GM12878 (cell line): Measurements from ENCODE around the gene LARGE1. TPM values are rescaled to one million over a fixed set of nuclear protein-coding genes. Genes with fewer than 3 reads are reported as not detected.

Experiments
- ETV6 ChIP-seq, 2 experiments: fragments of 450-650 bp in 1 of 2; IDR thresholded peaks in 1 of 2; conservative IDR thresholded peaks in 1 of 2; 2 replicates each; pipeline ENCODE4 v1.6.1; 2014; ENCODE audit warnings: antibody characterized with exemption in 1 of 2, borderline replicate concordance in 1 of 2, low read depth in 1 of 2, mild to moderate bottlenecking in 1 of 2, moderate library complexity in 1 of 2
- GATAD2B ChIP-seq: fragments of 450-650 bp; conservative IDR thresholded peaks from 2 replicates; pipeline ENCODE4 v1.6.1; 2017; ENCODE audit warnings: low read depth, mild to moderate bottlenecking, moderate library complexity
- MTA2 ChIP-seq: fragments of 450-650 bp; IDR thresholded peaks from 2 replicates; pipeline ENCODE4 v1.6.1; 2016; ENCODE audit warnings: low read depth, mild to moderate bottlenecking, moderate library complexity
- NFYA ChIP-seq: IDR thresholded peaks from 2 replicates; pipeline ENCODE4 v1.6.1; 2011; ENCODE audit warnings: low read depth, mild to moderate bottlenecking, low read length, improper control_type of control experiment, borderline replicate concordance
- NR2C1 ChIP-seq: fragments of 450-650 bp; IDR thresholded peaks from 2 replicates; pipeline ENCODE4 v1.6.1; 2017; ENCODE audit warnings: antibody characterized with exemption, mild to moderate bottlenecking, moderate library complexity
- POU2F2 ChIP-seq: IDR thresholded peaks from 3 replicates; pipeline ENCODE4 v1.6.1; 2011; ENCODE audit warnings: low read depth, mild to moderate bottlenecking, low read length, borderline replicate concordance
- PRDM15 ChIP-seq: fragments of 450-650 bp; formaldehyde crosslinking; IDR thresholded peaks from 2 replicates; pipeline ENCODE4 v1.4.0; 2020; ENCODE audit warnings: mild to moderate bottlenecking, moderate library complexity
- SMAD5 ChIP-seq: IDR thresholded peaks from 2 replicates; pipeline ENCODE4 v1.6.1; 2016; ENCODE audit warnings: antibody characterized with exemption, low read depth
- SREBF2 ChIP-seq: IDR thresholded peaks from 2 replicates; pipeline ENCODE4 v1.6.1; 2012; ENCODE audit warnings: mild to moderate bottlenecking, low read length
- YY1 ChIP-seq: IDR thresholded peaks from 2 replicates; pipeline ENCODE4 v1.6.1; 2011; ENCODE audit warnings: low read depth, mild to moderate bottlenecking, low read length
- ZNF592 ChIP-seq: fragments of 450-650 bp; IDR thresholded peaks from 2 replicates; pipeline ENCODE4 v1.6.1; 2017; ENCODE audit warnings: mild to moderate bottlenecking, moderate library complexity
- polyA plus RNA-seq, 11 experiments: library from polyadenylated mRNA; depleted of rRNA in 4 of 11; unstranded in 6 of 11; stranded (reverse) in 5 of 11; fragments of >200 nt; fragmentation: Nextera tagmentation in 4 of 11; fragmentation: Illumina TruSeq in 1 of 11; extraction: Ambion mirVana in 4 of 11; extraction: Trizol in 1 of 11; gene quantifications; 1 replicate in 1 of 11; 2 replicates in 10 of 11; pipeline versions ENCODE4 v1.2.1 to v1.2.3, GENCODE V29; 2011 to 2016; ENCODE audit warnings: inconsistent platforms in 2 of 11, missing spikeins in 2 of 11, low read depth in 1 of 11
- total RNA-seq, 4 experiments: library from RNA; depleted of rRNA in 3 of 4; stranded (reverse); fragments of >200 nt in 3 of 4; fragmentation: Illumina TruSeq in 1 of 4; extraction: Trizol in 1 of 4; gene quantifications; 2 replicates each; pipeline versions ENCODE4 v1.2.1 to v1.2.3, GENCODE V29; 2013 to 2021
- TF ChIP-seq, protein P1 (sequence below): fragments of 450-650 bp; IDR thresholded peaks from 2 replicates; pipeline ENCODE4 v1.6.1; 2017; ENCODE audit warnings: mild to moderate bottlenecking, moderate library complexity
- TF ChIP-seq, protein P2 (sequence below): IDR thresholded peaks from 2 replicates; pipeline ENCODE4 v1.6.1; 2012; ENCODE audit warnings: low read depth, low read length, improper control_type of control experiment
- TF ChIP-seq, protein P3 (sequence below): IDR thresholded peaks from 2 replicates; pipeline ENCODE4 v1.6.1; 2011; ENCODE audit warnings: low read depth, low read length, improper control_type of control experiment, borderline replicate concordance

LARGE1 gene
- total and polyA plus RNA-seq, 10 of the 15 experiments (the other 5 are each of a cell fraction or from before 2014, with no cell fraction given) = 3.2 to 41.4 (median 17.3) TPM

DNA sequence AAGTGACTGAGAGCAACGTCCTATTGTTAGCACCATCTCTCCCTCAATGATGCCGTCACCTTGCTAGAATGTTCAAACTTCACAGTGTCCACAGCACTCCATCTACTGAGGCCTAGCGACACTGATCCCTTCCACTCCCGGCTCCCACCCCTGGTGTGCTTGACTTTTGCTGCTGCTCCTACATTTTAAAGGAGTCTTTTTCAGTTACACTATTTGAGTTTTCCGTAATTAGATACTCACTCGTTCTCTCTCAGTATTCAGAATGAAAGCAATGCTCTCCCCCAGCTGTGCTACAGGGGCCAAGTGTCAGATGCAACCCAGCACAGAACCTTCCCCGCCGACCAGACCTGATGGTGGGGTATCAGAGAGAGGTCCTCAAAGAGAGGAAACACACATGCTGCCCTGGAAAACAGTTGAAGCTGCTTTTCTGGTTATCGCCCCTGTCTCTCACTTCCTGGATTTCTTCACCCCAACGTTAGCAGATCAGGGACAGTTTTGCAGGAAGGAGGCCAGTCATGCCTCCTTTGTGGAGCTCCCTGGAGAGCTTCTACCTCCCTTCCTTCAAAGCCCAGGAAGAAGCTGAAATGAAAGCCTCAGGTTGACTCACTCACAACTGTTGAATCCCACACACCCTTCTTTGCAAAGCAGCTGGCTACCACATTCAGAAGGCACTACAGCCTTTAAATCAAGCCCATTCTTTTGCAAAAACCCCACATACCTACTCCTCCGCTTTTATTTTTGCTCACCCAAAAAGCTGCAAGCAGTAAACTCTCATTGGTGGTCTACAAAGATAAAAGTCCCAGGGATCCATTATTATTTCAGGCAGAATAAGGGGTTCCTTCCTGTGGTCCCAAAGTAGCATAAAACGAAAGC is 23.5 kb downstream of the LARGE1 start (continued):
- TF ChIP-seq, protein P1, sequence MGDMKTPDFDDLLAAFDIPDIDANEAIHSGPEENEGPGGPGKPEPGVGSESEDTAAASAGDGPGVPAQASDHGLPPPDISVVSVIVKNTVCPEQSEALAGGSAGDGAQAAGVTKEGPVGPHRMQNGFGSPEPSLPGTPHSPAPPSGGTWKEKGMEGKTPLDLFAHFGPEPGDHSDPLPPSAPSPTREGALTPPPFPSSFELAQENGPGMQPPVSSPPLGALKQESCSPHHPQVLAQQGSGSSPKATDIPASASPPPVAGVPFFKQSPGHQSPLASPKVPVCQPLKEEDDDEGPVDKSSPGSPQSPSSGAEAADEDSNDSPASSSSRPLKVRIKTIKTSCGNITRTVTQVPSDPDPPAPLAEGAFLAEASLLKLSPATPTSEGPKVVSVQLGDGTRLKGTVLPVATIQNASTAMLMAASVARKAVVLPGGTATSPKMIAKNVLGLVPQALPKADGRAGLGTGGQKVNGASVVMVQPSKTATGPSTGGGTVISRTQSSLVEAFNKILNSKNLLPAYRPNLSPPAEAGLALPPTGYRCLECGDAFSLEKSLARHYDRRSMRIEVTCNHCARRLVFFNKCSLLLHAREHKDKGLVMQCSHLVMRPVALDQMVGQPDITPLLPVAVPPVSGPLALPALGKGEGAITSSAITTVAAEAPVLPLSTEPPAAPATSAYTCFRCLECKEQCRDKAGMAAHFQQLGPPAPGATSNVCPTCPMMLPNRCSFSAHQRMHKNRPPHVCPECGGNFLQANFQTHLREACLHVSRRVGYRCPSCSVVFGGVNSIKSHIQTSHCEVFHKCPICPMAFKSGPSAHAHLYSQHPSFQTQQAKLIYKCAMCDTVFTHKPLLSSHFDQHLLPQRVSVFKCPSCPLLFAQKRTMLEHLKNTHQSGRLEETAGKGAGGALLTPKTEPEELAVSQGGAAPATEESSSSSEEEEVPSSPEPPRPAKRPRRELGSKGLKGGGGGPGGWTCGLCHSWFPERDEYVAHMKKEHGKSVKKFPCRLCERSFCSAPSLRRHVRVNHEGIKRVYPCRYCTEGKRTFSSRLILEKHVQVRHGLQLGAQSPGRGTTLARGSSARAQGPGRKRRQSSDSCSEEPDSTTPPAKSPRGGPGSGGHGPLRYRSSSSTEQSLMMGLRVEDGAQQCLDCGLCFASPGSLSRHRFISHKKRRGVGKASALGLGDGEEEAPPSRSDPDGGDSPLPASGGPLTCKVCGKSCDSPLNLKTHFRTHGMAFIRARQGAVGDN = no peak
- TF ChIP-seq SMAD5 (no peak), SREBF2 (no peak), MTA2 (no peak), PRDM15 (CRISPR knock-in tag) (no peak), GATAD2B (no peak), POU2F2 (0 out of 3 replicates have a peak, but pooled peaks have one; percentile 21), NR2C1 (no peak), ZNF592 (no peak), NFYA (no peak), ETV6 (conservative IDR thresholded peaks at IDR 0.05 in 1 of 2, IDR thresholded peaks at IDR 0.05 in 1 of 2; ENCODE audit: borderline replicate concordance in 1 of 2, low read depth in 1 of 2) (peak in 1 of 2 experiments; percentile 61; a peak in 2 of 4 replicates), YY1 (no peak)
- TF ChIP-seq, protein P2, sequence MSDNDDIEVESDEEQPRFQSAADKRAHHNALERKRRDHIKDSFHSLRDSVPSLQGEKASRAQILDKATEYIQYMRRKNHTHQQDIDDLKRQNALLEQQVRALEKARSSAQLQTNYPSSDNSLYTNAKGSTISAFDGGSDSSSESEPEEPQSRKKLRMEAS = no peak
- TF ChIP-seq, protein P3, sequence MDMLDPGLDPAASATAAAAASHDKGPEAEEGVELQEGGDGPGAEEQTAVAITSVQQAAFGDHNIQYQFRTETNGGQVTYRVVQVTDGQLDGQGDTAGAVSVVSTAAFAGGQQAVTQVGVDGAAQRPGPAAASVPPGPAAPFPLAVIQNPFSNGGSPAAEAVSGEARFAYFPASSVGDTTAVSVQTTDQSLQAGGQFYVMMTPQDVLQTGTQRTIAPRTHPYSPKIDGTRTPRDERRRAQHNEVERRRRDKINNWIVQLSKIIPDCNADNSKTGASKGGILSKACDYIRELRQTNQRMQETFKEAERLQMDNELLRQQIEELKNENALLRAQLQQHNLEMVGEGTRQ = no peak
